ENCODE data around the gene SGCD.

SGCD gene

GRCh38 chr5:156474251-156474650 lies 147.3 kb downstream of the SGCD start:
- TF ChIP-seq CTCF (conservative IDR thresholded peaks at IDR 0.05), result no peak
- TF ChIP-seq ZFX (IDR thresholded peaks at IDR 0.05), result no peak
- no peak overlapping the region for H3K27ac ChIP-seq

DNA sequence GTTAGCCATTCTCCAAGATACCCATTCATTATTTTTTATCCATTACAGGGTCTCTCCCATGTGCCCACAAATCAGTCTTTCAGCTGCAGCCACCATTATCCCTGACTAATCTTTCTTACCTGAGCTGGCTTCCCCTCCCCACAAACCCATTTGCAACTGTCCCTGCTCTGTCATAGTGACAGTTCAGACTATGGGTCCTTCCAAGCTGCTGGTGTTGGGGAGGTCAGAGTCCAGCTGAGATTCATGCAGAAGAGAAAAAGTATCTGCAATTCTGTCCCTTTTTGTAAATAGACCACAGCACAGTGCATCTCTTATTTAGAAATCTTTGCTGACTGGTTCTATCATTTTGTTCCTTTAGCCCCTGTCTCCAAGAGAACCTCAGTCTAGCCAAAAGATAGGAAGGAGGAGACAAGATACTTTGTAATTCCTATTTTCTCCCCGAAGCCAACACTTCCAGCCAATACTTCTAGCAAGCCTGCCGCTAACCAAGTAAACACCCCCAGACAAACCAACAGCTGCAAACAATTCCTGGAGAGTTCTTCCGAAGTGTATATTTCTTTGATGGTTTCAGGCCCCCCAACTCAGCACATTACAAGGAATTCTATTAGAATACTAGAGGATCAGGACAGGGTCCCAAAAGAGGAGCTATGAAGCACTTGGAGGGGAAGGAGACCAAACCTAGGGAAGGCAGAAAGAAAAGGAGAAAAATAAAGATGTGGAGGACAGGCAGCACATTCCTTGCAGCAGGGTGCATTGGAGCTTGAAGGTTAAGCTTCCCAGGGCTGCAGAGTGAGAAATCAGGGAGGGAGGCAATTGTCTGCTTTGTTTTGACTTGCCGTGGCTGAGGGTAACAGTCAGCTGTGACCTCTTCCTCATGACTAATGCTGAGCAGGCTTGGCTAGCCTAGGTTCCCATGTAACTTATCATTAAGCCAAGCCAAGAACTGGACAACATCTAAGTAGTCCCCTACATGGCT lies 148.5 kb downstream of the SGCD start:
- H3K27ac ChIP-seq, result no peak overlapping the region

GRCh38 chr5:156476158-156476551 lies 149.2 kb downstream of the SGCD start:
- TF ChIP-seq ZFX (IDR thresholded peaks at IDR 0.05), result no peak
- TF ChIP-seq CTCF (conservative IDR thresholded peaks at IDR 0.05), result no peak
- no peak overlapping the region for H3K27ac ChIP-seq

More for the DNA sequence above, 148.5 kb downstream of the SGCD start:
- TF ChIP-seq CTCF (conservative IDR thresholded peaks at IDR 0.05) (no peak), ZFX (IDR thresholded peaks at IDR 0.05) (no peak)

DNA sequence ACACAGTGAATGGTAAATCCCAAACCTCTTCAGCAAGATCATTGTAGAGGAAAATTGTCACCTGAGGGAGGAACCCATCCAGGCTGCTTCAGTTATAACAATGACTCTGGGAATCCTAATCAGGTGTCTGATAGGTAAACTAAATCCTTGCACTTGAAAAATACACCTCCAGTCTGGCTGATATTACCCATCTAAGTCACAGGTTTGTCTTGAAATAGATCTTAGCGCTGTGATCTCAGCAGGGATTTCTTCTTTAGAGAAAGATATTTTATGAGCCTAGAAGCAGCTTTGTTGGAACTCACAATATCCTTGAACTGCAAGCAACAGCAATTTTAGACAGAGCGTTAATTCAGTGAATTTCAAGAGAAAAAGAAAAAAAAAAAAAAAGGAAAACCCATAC lies 149.7 kb downstream of the SGCD start:
- H3K27ac ChIP-seq, result no peak overlapping the region
- no peak for TF ChIP-seq ZFX (IDR thresholded peaks at IDR 0.05)
- no peak for TF ChIP-seq CTCF (conservative IDR thresholded peaks at IDR 0.05)

DNA sequence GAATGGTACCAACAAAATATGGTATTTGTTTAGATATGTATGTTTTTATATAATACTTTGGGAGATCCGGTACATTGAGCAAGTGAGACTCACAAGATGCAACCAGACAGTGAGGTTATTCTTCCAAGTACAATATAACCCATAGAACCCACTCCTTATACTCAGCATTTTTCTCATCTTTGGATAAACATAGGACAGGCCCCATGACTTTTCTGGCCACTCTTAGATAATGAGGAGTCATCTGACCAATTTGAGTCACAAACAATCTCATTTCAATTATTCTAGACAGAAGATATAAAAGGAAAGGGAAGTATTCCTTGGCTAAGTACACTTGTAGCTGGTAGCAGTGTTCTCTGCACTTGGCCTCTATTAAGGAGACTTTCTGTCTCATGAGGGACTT lies 150.2 kb downstream of the SGCD start:
- TF ChIP-seq CTCF (conservative IDR thresholded peaks at IDR 0.05), result no peak
- no peak for TF ChIP-seq ZFX (IDR thresholded peaks at IDR 0.05)
- no peak overlapping the region for H3K27ac ChIP-seq

- H3K27ac ChIP-seq, result no peak overlapping the region
- TF ChIP-seq CTCF (conservative IDR thresholded peaks at IDR 0.05), result no peak
- TF ChIP-seq ZFX (IDR thresholded peaks at IDR 0.05), result no peak
Observed at GRCh38 chr5:156479849-156480248, 152.9 kb downstream of the SGCD start.

DNA sequence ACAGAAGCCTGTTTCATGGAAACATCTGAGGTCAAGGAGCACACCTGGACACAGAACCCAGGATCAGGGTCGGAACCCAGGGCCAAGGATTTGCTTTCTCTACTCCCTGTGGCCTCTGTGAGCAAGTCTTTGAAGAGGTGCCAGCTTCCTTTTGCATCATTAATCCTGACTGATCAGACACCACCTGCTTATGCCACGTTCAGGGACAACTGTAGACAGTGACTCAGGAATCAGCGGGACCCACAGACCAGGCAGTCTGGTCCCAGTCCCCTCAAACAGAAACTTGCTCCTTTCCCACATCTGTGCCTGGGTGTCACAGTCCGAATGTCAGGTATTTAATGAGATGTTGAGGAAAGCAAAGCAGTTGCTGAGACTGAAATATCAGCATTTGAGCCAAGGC lies 154.8 kb downstream of the SGCD start:
- H3K27ac ChIP-seq, result no peak overlapping the region
- TF ChIP-seq CTCF (conservative IDR thresholded peaks at IDR 0.05), result no peak
- no peak for TF ChIP-seq ZFX (IDR thresholded peaks at IDR 0.05)

Data from C4-2B (cell line).